Skeletal muscle satellite cell (primary cell): Measurements from ENCODE around the gene SH3PXD2B.
"Not testable (repeated sequence)": the region's sequence is repeated elsewhere in the genome, so short reads cannot be mapped to it uniquely, and the experiment has no call there.

Source experiments
- H3K27me3 ChIP-seq: 2 replicates; pipeline ENCODE4 v1.7.0; 2013; ENCODE audit warnings: low read length; ENCODE audit not compliant: control insufficient read depth, insufficient read depth
- H3K36me3 ChIP-seq: 2 replicates; pipeline ENCODE4 v1.7.0; 2013; ENCODE audit warnings: mild to moderate bottlenecking, control low read depth, low read length; ENCODE audit not compliant: insufficient read depth
- H3K4me1 ChIP-seq: 2 replicates; pipeline ENCODE4 v1.7.0; 2013; ENCODE audit warnings: low read length; ENCODE audit not compliant: control insufficient read depth, insufficient read depth
- H3K4me2 ChIP-seq: 2 replicates; pipeline ENCODE4 v1.7.0; 2013; ENCODE audit warnings: mild to moderate bottlenecking, low read length
- H3K4me3 ChIP-seq: 2 replicates; pipeline ENCODE4 v1.7.0; 2013; ENCODE audit warnings: low read length
- H3K9ac ChIP-seq: 2 replicates; pipeline ENCODE4 v1.7.0; 2013; ENCODE audit warnings: mild to moderate bottlenecking, low read depth, low read length, moderate library complexity
- H3K9me3 ChIP-seq: replicated peaks from 2 replicates; pipeline ENCODE4 v1.7.0; 2013; ENCODE audit warnings: mild to moderate bottlenecking, control low read depth, low read length

Gene SH3PXD2B

GRCh38 chr5:172410662-172411483 is 43.5 kb downstream of the SH3PXD2B start:
- H3K4me2 ChIP-seq, result no peak overlapping the region
- H3K4me3 ChIP-seq, result no peak overlapping the region
- H3K27me3 ChIP-seq, result no peaks in the 10 kb centered on the region
- H3K9ac ChIP-seq, result no peak overlapping the region
- peaks cover 25% of the 10 kb centered on the region for H3K36me3 ChIP-seq
- peaks cover 28% of the 10 kb centered on the region for H3K4me1 ChIP-seq
- H3K9me3 ChIP-seq, result no peaks in the 10 kb centered on the region

GRCh38 chr5:172410160-172410559 is 44.2 kb downstream of the SH3PXD2B start:
- no peaks in the 10 kb centered on the region for H3K9me3 ChIP-seq
- no peak overlapping the region for H3K4me2 ChIP-seq
- peaks cover 27% of the 10 kb centered on the region for H3K36me3 ChIP-seq
- H3K9ac ChIP-seq, result no peak overlapping the region
- peaks cover 26% of the 10 kb centered on the region for H3K4me1 ChIP-seq
- H3K4me3 ChIP-seq, result no peak overlapping the region
- no peaks in the 10 kb centered on the region for H3K27me3 ChIP-seq

DNA sequence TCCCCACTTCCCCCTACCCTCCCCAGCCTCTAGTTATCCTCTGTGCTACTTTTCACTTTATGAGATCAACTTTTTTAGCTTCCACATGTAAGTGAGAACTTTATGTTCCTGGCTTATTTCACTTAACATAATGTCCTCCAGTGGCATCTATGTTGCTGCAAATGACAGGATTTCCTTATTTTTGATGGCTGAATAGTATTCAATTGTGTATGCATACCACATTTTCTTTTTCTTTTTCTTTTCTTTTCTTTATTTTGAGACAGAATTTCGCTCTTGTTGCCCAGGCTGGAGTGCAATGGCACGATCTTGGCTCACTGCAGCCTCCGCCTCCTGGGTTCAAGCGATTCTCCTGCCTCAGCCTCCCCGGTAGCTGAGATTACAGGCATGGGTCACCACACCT is 44.8 kb downstream of the SH3PXD2B start:
- H3K36me3 ChIP-seq, result peaks cover 31% of the 10 kb centered on the region
- H3K4me3 ChIP-seq, H3K9ac ChIP-seq, H3K9me3 ChIP-seq, H3K4me2 ChIP-seq, H3K27me3 ChIP-seq: not testable (repeated sequence)
- H3K4me1 ChIP-seq, result peaks cover 19% of the 10 kb centered on the region

GRCh38 chr5:172407822-172408221 is 46.5 kb downstream of the SH3PXD2B start:
- no peak overlapping the region for H3K9ac ChIP-seq
- no peaks in the 10 kb centered on the region for H3K27me3 ChIP-seq
- peaks cover 39% of the 10 kb centered on the region for H3K36me3 ChIP-seq
- H3K4me3 ChIP-seq, result no peak overlapping the region
- H3K9me3 ChIP-seq, result no peaks in the 10 kb centered on the region
- peaks cover 15% of the 10 kb centered on the region for H3K4me1 ChIP-seq
- no peak overlapping the region for H3K4me2 ChIP-seq

GRCh38 chr5:172407241-172407691 is 47.1 kb downstream of the SH3PXD2B start:
- Histone ChIP-seq H3K9me3 (no peaks in the 10 kb centered on the region), H3K4me1 (peaks cover 11% of the 10 kb centered on the region), H3K36me3 (peaks cover 43% of the 10 kb centered on the region)

DNA sequence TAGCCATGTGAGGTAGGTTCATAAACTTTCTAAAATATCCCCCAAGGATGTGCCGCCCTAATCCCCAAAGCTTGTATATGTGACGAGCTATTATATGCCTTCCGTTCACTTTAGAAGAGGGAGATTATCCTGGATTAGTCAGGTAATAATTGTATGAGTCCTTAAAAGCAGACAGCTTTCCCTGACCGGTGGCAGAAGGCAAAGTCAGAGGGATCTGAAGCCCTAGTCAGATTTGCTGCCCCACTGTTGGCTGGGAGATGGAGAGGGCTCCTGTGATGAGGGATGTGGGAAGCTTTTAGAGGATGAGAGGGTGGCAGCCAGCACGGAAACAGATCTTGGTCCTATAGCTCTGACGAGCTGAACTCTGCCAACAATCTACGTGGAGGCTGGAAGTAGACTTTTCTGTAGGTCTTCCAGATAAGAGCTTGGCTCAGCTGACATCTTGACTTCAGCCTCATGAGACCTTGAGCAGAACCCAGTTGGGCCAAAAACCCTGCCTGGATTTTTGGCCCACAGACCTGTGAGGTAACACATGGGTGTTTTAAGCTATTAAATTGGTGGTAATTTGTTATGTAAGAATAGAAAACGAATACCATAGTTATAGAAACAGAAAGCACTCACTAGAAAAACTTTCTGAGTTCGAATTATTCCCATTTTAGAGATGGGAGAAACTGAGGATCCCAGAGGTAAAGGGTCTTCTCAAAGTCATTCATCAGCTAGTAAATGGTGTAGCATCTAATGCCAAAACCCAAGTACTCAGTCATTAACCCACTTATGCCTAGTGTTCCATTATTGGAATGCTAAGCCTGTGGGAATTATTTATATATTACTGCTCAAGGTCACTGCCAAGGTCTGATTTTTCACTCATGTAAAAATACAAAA is 48.9 kb downstream of the SH3PXD2B start:
- Histone ChIP-seq H3K9ac (no peak overlapping the region), H3K36me3 (peaks cover 43% of the 10 kb centered on the region)

More at GRCh38 chr5:172407241-172407691, 47.1 kb downstream of the SH3PXD2B start:
- H3K27me3 ChIP-seq, result no peaks in the 10 kb centered on the region
- H3K4me2 ChIP-seq, result no peak overlapping the region
- H3K4me3 ChIP-seq, result no peak overlapping the region
- H3K9ac ChIP-seq, result no peak overlapping the region

DNA sequence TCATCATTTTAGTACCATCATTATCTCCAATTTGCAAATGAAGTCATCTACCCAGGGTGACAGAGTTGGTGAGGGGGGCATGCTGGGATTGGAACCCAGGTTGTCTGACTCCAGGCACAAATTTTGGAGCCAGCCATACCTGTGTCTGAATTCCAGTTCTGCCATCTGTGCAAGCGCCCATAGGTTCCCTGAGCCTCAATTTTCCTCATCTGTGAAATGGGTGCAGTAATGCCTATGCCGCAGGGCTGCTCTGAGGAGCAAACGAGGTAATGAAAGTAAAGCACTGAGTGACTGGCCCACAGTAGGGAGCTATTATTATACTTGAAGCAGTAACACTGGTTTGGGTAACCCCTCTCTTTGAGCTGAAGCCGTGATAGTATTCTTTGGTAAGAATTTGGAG is 49.6 kb downstream of the SH3PXD2B start:
- Histone ChIP-seq H3K4me1 (peaks cover 18% of the 10 kb centered on the region), H3K9ac (no peak overlapping the region), H3K4me2 (no peak overlapping the region), H3K36me3 (peaks cover 45% of the 10 kb centered on the region), H3K27me3 (no peaks in the 10 kb centered on the region), H3K9me3 (no peaks in the 10 kb centered on the region), H3K4me3 (no peak overlapping the region)

More for the DNA sequence above, 48.9 kb downstream of the SH3PXD2B start:
- H3K4me2 ChIP-seq, result no peak overlapping the region
- H3K4me3 ChIP-seq, result no peak overlapping the region
- H3K9me3 ChIP-seq, result no peaks in the 10 kb centered on the region
- no peaks in the 10 kb centered on the region for H3K27me3 ChIP-seq
- peaks cover 15% of the 10 kb centered on the region for H3K4me1 ChIP-seq

DNA sequence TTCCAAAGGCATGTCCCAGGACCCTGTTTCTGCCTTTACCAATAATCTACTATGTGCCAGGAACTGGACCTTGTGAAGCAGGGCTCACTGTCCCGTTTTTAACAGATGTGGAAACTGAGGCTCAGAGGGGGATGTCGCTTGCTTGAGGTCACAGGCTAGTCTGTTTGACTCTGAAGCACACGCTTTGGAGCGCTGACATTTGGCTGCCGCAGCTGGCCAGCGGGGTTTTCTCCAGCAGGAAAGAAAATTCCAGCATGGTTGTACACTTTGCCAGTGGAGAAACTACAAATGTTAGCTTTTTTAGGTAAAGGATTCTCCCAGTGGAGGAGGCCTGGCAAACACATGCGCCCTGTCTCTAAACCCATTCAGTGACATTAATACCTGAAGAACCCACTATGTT is 50.5 kb downstream of the SH3PXD2B start:
- H3K4me3 ChIP-seq, result no peak overlapping the region
- H3K9me3 ChIP-seq, result no peaks in the 10 kb centered on the region
- no peak overlapping the region for H3K9ac ChIP-seq
- H3K4me2 ChIP-seq, result no peak overlapping the region
- H3K36me3 ChIP-seq, result peaks cover 46% of the 10 kb centered on the region
- H3K4me1 ChIP-seq, result peaks cover 18% of the 10 kb centered on the region
- H3K27me3 ChIP-seq, result no peaks in the 10 kb centered on the region

- no peak overlapping the region for H3K4me2 ChIP-seq
- no peak overlapping the region for H3K9ac ChIP-seq
- peaks cover 46% of the 10 kb centered on the region for H3K36me3 ChIP-seq
These were observed 51.0 kb downstream of the SH3PXD2B start for GRCh38 chr5:172403189-172403796.

GRCh38 chr5:172402531-172403188 is 51.7 kb downstream of the SH3PXD2B start:
- Histone ChIP-seq H3K9me3 (no peaks in the 10 kb centered on the region), H3K36me3 (peaks cover 46% of the 10 kb centered on the region), H3K27me3 (no peaks in the 10 kb centered on the region), H3K4me3 (no peak overlapping the region), H3K9ac (no peak overlapping the region), H3K4me2 (no peak overlapping the region), H3K4me1 (peaks cover 18% of the 10 kb centered on the region)

More at GRCh38 chr5:172403189-172403796, 51.0 kb downstream of the SH3PXD2B start:
- no peak overlapping the region for H3K4me3 ChIP-seq
- peaks cover 18% of the 10 kb centered on the region for H3K4me1 ChIP-seq
- H3K9me3 ChIP-seq, result no peaks in the 10 kb centered on the region
- H3K27me3 ChIP-seq, result no peaks in the 10 kb centered on the region

- peaks cover 18% of the 10 kb centered on the region for H3K4me1 ChIP-seq
- H3K36me3 ChIP-seq, result peaks cover 41% of the 10 kb centered on the region
- not testable (repeated sequence) for H3K9me3 ChIP-seq
These were observed 52.3 kb downstream of the SH3PXD2B start for GRCh38 chr5:172402031-172402430.

More at GRCh38 chr5:172402031-172402430, 52.3 kb downstream of the SH3PXD2B start:
- not testable (repeated sequence) for H3K4me2 ChIP-seq, H3K4me3 ChIP-seq, H3K9ac ChIP-seq, H3K27me3 ChIP-seq
